Islet precursor cell (in vitro differentiated cells): Measurements from ENCODE around the gene RBMS2.
A peak's percentile ranks its signal among the peaks of the same experiment; 100 is the strongest.
"Not testable (repeated sequence)": the region's sequence is repeated elsewhere in the genome, so short reads cannot be mapped to it uniquely, and the experiment has no call there.

ENCODE experiments used
- DNase-seq: peaks from one replicate; pipeline ENCODE4 v3.0.0-alpha.2; 2018

The RBMS2 gene

GRCh38 chr12:56517854-56518253, 3.8 kb upstream of the RBMS2 start:
- no peak for DNase-seq

DNA sequence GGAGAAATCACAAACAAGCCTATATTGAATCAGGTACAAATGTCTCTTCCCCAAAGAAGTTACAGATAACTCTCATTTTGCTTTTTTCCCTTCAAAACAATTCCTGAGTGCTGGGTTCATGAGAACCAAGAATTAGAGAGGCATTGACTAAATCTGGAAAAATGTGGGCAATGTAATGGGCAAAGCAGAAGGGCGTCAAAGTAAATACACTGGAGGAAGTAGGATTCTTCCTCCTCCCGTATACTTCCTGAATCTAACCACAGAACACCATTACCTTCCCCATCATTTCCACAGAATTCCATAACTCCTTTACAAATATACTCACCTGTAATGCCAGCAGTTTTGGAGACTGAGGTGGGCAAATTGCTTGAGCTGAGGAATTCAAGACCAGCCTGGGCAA, 3.0 kb upstream of the RBMS2 start:
- DNase-seq = no peak

DNA sequence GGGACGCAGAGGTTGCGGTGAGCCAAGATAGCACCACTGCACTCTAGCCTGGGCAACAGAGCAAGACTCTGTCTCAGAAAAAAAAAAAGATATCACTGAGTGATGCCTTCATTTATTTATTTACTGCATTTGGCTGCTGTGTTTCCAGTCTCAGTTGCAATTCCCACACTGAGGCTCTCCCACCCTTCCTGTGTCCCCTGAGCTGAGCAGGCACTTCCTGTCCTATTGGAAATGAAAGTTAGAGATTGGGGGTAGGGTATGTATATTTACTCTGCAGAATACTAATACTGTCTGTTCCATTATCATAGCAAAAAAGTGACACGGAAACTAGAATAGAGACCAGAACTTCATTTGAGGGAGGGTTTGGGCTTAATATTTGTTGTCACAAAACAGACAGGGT, 1.6 kb upstream of the RBMS2 start:
- no peak for DNase-seq

DNA sequence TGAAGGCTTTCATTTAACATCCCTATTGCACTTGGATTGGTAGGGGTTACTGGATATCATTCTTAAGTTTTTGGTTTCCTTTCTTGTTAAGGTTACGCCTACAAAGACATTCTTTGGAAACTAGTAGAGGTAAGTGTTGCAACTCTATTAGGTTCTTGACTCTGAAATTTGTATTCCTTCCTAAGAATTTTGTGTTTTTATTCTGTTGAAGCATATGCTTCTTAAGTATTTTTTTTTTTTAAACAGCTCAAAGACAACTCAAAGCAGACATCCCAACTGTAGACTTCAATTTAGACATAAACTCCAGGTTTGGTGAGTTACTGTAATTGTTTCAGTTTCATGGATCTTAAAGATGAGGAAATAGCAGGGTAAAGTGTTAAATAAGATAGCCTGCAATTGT, 1.1 kb upstream of the RBMS2 start:
- DNase-seq = no peak

DNA sequence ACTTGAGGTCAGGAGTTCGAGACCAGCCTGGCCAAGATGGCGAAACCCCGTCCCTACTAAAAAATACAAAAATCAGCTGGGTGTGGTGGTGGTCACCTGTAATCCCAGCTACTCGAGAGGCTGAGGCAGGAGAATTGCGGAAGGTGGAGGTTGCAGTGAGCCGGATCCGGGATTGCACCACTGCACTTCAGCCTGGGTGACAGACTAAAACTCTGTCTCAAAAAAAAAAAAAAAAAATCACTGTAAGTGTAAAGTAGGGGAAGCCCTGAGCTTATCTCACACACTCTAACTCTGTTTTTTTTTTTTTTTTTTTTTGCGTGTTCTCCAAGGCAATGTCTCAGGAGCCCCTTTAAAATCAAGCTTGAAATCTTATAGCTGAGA, 421 bp upstream of the RBMS2 start:
- DNase-seq = no peak

DNA sequence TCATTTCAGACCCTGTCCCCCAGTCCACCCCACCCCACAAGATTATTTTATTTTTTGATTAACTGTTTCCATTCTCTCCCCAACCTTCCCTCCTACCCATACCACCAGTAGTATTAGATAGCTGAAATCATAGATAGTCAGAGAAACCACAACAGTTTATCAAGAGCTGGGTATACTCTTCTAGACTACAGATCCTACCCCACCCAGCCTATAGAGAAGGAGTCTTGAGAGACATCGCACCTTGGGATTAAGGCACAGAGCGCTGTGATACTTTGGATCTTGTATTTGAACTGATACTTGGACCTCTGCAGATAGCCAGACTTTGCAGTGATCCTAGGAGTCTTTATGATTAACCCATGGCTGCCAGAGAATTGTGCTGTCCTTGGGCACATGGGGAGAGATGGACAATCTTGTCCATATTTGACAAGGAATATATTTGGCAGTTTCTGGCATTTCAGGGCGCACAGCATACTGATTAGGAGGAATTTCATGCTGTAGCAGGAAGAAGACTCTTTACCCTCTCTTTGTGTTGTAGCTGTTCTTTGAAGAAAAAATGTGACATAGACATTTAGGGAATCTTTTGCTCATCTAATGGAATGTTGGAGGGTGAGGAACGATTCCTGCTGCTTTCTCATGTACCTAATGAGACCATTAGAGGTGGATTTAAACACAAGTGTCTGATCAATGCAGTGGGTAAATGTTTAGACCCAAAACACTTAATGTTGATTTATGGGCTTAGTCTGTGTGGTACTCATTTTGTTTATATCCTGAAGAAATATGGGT, 982 bp downstream of the RBMS2 start:
- peak; percentile 64 for DNase-seq

DNA sequence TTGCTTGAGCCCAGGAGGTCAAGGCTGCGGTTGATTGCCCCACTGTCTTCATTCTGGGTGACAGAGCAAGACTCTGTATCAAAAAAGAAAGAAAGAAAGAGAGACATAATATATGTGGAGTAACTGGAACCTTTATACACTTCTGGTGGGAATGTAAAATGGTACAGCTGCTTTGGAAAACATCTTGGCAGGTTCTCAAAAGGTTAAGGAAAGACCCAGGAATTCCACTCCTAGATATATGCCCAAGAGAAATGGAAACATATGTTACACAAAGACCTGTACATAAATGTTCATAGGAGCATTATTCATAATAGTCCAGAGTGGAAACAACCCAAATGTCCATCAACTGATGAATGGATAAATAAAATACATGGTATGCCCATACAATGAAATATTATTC, 7.2 kb downstream of the RBMS2 start:
- DNase-seq = no peak

DNA sequence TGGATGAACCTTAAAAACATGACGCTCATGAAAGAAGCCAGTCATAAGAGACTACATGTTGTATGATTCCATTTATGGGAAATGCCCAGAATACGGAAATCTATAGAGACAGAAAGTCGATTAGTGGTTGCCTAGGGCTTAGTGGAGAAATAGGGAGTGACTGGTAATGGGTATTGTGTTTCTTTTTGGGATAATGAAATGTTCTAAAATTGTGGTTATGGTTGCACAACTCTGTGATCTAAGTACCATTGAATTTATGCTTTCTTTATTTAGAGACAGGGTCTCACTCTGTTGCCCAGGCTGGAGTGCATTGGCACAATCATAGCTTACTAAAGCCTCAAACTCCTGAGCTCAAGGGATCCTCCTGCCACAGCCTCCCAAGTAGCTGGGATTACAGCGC, 8.0 kb downstream of the RBMS2 start:
- DNase-seq = no peak

GRCh38 chr12:56530390-56531055, 8.9 kb downstream of the RBMS2 start:
- no peak for DNase-seq

DNA sequence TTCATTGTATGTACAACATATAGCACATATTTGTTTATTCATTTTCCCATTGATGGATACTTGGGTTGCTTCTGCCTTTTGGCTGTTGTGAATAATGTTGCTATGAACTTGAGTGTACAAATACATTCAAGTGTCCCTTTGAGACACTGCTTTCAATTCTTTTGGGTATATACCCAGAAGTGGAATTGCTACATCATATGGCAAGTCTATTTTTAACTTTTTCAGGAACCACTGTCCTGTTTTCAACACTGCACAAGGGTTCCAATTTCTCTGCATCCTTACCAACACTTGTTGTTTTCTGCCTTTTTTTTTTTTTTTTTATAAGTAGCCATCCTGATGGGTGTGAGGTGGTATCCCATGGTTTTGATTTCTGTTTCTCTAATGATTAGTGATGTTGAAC, 15.9 kb downstream of the RBMS2 start:
- no peak for DNase-seq

DNA sequence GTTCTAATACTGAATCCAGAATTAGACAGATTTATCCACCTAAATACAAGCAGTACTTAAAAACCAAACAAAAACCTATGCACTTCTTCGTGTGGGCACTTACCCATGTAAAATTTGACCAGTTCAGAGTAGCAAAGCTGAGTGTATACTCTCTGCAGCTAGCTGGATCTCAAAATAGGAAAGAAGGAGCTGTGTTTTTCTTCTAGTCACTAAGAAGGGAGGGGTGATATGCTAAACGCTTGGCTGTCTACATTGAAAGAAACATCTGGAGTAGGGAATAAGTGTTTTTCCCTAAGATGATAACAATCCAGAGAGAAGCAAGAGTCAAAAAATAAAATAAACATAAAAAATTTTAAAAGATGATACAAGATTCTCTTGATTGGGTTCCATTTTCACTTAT, 20.0 kb downstream of the RBMS2 start:
- DNase-seq = no peak

DNA sequence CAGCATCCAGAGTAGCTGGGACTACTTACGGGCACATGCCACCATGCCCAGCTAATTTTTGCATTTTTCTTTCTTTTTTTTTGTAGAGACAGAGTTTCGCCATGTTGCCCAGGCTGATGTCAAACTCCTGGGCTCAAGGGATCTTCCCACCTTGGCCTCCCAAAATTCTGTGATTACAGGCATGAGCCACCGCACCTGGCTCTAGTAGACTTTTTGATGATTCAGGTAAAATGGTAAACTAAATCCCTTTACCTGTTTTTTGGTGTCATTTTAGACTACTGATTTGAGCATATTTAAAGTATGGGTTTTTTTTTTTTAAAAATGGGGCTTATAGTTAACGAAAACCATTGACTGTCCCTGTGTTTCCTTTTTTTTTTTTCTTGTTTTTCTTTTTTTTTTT, 20.5 kb downstream of the RBMS2 start:
- no peak for DNase-seq

DNA sequence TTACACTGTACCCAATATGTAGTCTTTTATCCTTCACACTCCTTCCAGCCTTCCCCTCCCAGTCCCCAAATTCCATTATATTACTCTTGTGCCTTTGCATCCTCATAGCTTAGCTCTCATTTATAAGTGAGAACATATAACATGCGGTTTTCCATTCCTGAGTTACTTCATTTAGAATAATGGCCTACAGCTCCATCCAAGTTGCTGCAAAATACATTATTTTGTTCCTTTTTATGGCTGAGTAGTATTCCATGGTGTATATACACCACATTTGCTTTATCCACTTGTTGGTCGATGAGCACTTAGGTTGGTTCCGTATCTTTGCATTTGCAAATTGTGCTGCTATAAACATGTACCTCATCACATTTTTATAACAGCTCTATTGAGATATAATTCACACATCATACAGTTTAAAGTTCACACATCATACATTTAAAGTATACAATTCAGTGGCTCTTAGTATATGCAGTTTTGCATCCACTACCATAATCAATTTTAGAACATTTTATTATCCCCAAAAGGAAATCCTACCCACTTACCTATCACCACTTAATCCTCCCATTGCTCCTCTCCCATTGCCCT, 23.5 kb downstream of the RBMS2 start:
- DNase-seq = no peak

GRCh38 chr12:56546680-56547079, 25.1 kb downstream of the RBMS2 start:
- no peak for DNase-seq

DNA sequence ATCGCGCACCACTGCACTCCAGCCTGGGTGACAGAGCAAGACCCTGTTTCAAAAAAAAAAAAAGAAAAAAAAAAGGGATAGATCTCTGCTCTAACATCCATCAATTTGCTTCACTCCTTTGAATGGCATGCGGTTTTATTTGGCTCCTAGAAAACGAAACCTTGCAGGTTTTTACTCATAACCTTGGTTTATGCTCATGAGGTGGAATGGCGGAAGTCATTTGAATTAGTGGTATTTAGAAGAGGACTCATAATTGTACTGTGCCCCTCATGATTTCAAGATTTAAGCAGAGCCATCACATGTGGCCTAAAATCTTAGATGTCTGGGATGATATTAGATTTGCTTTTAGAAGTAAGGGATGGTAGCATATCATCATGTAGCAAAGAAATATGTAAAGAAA, 29.4 kb downstream of the RBMS2 start:
- DNase-seq = no peak

GRCh38 chr12:56565510-56566101, 44.0 kb downstream of the RBMS2 start:
- DNase-seq = peak; percentile 78

- DNase-seq = no peak
Observed at GRCh38 chr12:56568146-56568545, 46.5 kb downstream of the RBMS2 start.

- DNase-seq = peak; percentile 96
Observed at GRCh38 chr12:56571121-56571520, 49.5 kb downstream of the RBMS2 start.

DNA sequence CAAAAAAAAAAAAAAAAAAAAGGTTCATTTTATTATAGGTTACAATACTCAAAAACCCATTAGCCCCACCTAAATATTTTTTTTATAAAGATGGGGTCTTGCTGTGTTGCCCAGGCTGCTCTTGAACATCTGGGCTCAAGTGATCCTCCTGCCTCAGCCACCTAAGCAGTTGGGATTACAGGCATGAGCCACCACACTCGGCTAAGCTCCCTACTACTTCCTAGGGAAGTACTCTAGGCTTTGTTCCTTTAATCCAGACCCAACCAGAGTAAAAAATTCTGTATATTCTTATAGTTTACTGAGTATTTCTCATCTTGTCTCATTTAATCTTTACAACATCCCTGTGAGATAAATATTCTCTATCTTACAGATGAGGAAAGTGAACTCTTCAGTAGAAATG, 50.7 kb downstream of the RBMS2 start:
- no peak for DNase-seq

DNA sequence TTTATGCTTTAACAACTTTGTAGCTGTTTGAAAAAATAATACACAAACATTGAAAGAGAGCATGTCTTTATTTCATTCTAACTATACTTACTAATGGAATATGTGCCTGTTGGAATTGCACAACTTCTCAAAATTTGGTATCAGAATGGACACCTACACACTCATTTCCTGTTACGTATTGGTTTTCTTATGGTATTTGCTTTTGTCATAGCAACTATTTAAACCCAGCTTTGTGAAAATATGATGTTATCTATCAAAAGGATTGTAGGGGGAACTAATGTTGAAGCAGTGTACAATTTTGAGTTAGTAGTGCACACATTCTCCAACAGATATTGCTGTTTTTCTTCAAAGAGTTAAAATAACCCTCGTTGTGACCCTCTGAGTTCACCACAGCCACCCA, 52.6 kb downstream of the RBMS2 start:
- no peak for DNase-seq

DNA sequence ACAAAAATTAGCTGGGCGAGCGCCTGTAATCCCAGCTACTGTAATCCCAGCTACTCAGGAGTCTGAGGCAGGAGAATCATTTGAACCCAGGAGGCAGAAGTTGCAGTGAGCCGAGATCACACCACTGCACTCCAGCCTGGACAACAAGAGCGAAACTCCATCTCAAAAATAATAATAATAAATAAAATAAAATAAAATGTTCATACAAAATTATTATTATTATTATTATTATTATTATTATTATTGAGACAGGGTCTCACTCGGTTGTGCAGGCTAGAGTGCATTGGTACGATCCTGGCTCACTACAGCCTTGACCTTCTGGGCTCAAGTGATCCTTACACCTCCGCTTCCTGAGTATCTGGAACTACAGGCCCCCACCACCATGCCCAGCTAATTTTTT, 55.6 kb downstream of the RBMS2 start:
- DNase-seq = not testable (repeated sequence)

DNA sequence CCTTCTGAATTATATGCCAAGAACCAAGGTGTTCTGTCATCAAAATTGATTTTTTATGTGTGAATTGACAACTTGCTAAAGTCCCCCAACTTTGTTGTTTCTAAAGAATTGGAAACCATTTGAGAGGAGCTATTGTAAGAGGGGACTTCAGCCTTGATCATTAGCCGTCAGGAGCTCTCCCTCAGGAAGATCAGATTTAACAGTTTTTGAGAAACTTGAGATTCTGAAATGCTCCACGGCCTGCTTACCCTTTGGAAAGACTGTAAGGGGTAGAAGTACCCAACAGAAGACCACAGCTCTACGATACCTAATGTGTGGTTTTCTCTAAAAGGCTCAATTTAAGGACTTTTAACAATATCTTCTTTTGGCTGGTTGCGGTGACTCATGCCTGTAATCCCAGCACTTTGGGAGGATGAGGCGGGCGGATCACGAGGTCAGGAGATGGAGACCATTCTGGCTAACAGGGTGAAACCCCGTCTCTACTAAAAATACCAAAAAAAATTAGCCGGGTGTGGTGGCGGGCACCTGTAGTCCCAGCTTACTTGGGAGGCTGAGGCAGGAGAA, 57.4 kb downstream of the RBMS2 start:
- no peak for DNase-seq

GRCh38 chr12:56581418-56582145, 60.0 kb downstream of the RBMS2 start:
- peak; percentile 72 for DNase-seq
